Measurements from ENCODE around the gene PLEKHA7. TPM values are rescaled to one million over a fixed set of nuclear protein-coding genes. Genes with fewer than 3 reads are reported as not detected.

Gene PLEKHA7
- polyA plus RNA-seq, 4 donors = 28.1 to 69.3 (median 57.5) TPM

- no peak for FAIRE-seq
- 5 to 18% (median 14%) methylated on average over 32 to 38 of the region's 38 CpGs for WGBS, 3 donors
- Histone ChIP-seq H3K27ac (ENCODE audit: low read depth in 1 of 3, low read length in 2 of 3) (peak overlapping the region; percentile 83 to 99 (median 87)), H3K27me3 (ENCODE audit: control insufficient read depth in 3 of 3, insufficient read depth in 3 of 3, low read length in 3 of 3) (peaks cover 0 to 8% (median 3%) of the 10 kb centered on the region in 3 donors), H3K4me3 (ENCODE audit: low read depth in 1 of 3, low read length in 3 of 3) (peak overlapping the region; percentile 53 to 93 (median 85)), H3K4me1 (ENCODE audit: control insufficient read depth in 3 of 3, insufficient read depth in 2 of 3, low read depth in 1 of 3, low read length in 2 of 3) (peaks cover 0 to 29% (median 6%) of the 10 kb centered on the region in 3 donors), H3K9me3 (ENCODE audit: control insufficient read depth in 2 of 2, insufficient read depth in 1 of 2, low read depth in 1 of 2, low read length in 1 of 2) (no peaks in the 10 kb centered on the region), H3K36me3 (ENCODE audit: control insufficient read depth in 3 of 3, insufficient read depth in 2 of 3, low read depth in 1 of 3, low read length in 3 of 3) (peaks cover 0 to 18% (median 0%) of the 10 kb centered on the region in 3 donors)
- peak; percentile 69 to 88 for DNase-seq
Measured at GRCh38 chr11:17012712-17013547, 1.3 kb downstream of the PLEKHA7 start.

- Histone ChIP-seq H3K36me3 (ENCODE audit: control insufficient read depth in 3 of 3, insufficient read depth in 2 of 3, low read depth in 1 of 3, low read length in 3 of 3) (peaks cover 0 to 22% (median 0%) of the 10 kb centered on the region in 3 donors), H3K27me3 (ENCODE audit: control insufficient read depth in 3 of 3, insufficient read depth in 3 of 3, low read length in 3 of 3) (peaks cover 0 to 8% (median 3%) of the 10 kb centered on the region in 3 donors), H3K4me1 (ENCODE audit: control insufficient read depth in 3 of 3, insufficient read depth in 2 of 3, low read depth in 1 of 3, low read length in 2 of 3) (peaks cover 0 to 29% (median 6%) of the 10 kb centered on the region in 3 donors), H3K4me3 (ENCODE audit: low read depth in 1 of 3, low read length in 3 of 3) (peak overlapping the region in 2 of 3 donors; percentile 85 to 93), H3K27ac (ENCODE audit: low read depth in 1 of 3, low read length in 2 of 3) (peak overlapping the region in 2 of 3 donors; percentile 87 to 99), H3K9me3 (ENCODE audit: control insufficient read depth in 2 of 2, insufficient read depth in 1 of 2, low read depth in 1 of 2, low read length in 1 of 2) (no peaks in the 10 kb centered on the region)
- FAIRE-seq = no peak
- 83 to 86% (median 84%) methylated on average over 6 of the region's 6 CpGs for WGBS, 3 donors
- DNase-seq = no peak
Measured at GRCh38 chr11:17012179-17012578, 2.0 kb downstream of the PLEKHA7 start.

DNA sequence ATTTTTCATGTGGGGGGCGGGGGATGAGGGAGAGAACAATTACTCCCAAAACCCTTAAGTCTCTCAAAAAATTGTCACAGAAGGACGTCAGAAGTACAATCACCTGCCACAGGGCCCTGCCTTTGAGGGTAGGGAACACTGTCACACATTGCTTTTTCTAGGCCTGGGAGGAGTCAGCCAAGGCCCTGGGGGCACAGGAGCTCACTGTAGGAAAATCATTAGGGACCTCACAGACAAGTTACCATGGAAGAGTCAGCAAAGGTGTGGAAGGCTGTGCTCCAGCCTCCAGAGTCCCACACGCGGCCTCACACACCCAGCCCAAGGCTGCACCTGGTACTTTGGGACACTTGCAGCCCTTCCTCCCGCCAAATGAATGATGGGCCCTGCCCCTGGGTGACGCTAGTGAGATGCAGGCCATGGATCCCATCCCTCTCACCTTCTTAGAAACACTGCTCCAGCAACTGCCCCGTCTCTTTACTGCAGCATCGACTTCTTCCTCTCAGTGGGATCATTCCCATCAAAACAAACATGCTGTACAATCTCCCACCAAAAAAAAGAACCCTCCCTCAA is 3.3 kb downstream of the PLEKHA7 start:
- H3K4me1 ChIP-seq (ENCODE audit: control insufficient read depth in 3 of 3, insufficient read depth in 2 of 3, low read depth in 1 of 3, low read length in 2 of 3) = peaks cover 0 to 27% (median 7%) of the 10 kb centered on the region in 3 donors
- DNase-seq (peak in 1 of 2 donors; percentile 32), FAIRE-seq (no peak)
- H3K27me3 ChIP-seq (ENCODE audit: control insufficient read depth in 3 of 3, insufficient read depth in 3 of 3, low read length in 3 of 3) = peaks cover 0 to 8% (median 3%) of the 10 kb centered on the region in 3 donors
- H3K4me3 ChIP-seq (ENCODE audit: low read depth in 1 of 3, low read length in 3 of 3) = no peak overlapping the region
- 43 to 70% (median 44%) methylated on average over 8 of the region's 8 CpGs for WGBS, 3 donors
- H3K36me3 ChIP-seq (ENCODE audit: control insufficient read depth in 3 of 3, insufficient read depth in 2 of 3, low read depth in 1 of 3, low read length in 3 of 3) = peaks cover 0 to 30% (median 0%) of the 10 kb centered on the region in 3 donors
- H3K27ac ChIP-seq (ENCODE audit: low read depth in 1 of 3, low read length in 2 of 3) = peak overlapping the region in 1 of 3 donors; percentile 5
- H3K9me3 ChIP-seq (ENCODE audit: control insufficient read depth in 2 of 2, insufficient read depth in 1 of 2, low read depth in 1 of 2, low read length in 1 of 2) = no peaks in the 10 kb centered on the region

GRCh38 chr11:17008099-17008498 is 6.1 kb downstream of the PLEKHA7 start:
- Histone ChIP-seq H3K27me3 (ENCODE audit: control insufficient read depth in 3 of 3, insufficient read depth in 3 of 3, low read length in 3 of 3) (peaks cover 0 to 3% (median 0%) of the 10 kb centered on the region in 3 donors), H3K36me3 (ENCODE audit: control insufficient read depth in 3 of 3, insufficient read depth in 2 of 3, low read depth in 1 of 3, low read length in 3 of 3) (peaks cover 0 to 41% (median 0%) of the 10 kb centered on the region in 3 donors), H3K27ac (ENCODE audit: low read depth in 1 of 3, low read length in 2 of 3) (no peak overlapping the region), H3K4me3 (ENCODE audit: low read depth in 1 of 3, low read length in 3 of 3) (no peak overlapping the region), H3K9me3 (ENCODE audit: control insufficient read depth in 2 of 2, insufficient read depth in 1 of 2, low read depth in 1 of 2, low read length in 1 of 2) (no peaks in the 10 kb centered on the region), H3K4me1 (ENCODE audit: control insufficient read depth in 3 of 3, insufficient read depth in 2 of 3, low read depth in 1 of 3, low read length in 2 of 3) (peaks cover 0 to 27% (median 6%) of the 10 kb centered on the region in 3 donors)
- 92 to 96% (median 94%) methylated on average over 3 of the region's 3 CpGs for WGBS, 3 donors
- DNase-seq (no peak), FAIRE-seq (no peak)

GRCh38 chr11:17005646-17006045 is 8.6 kb downstream of the PLEKHA7 start:
- Histone ChIP-seq H3K27me3 (ENCODE audit: control insufficient read depth in 3 of 3, insufficient read depth in 3 of 3, low read length in 3 of 3) (no peaks in the 10 kb centered on the region), H3K4me1 (ENCODE audit: control insufficient read depth in 3 of 3, insufficient read depth in 2 of 3, low read depth in 1 of 3, low read length in 2 of 3) (peaks cover 0 to 15% (median 3%) of the 10 kb centered on the region in 3 donors), H3K27ac (ENCODE audit: low read depth in 1 of 3, low read length in 2 of 3) (peak overlapping the region in 1 of 3 donors; percentile 36), H3K4me3 (ENCODE audit: low read depth in 1 of 3, low read length in 3 of 3) (no peak overlapping the region), H3K9me3 (ENCODE audit: control insufficient read depth in 2 of 2, insufficient read depth in 1 of 2, low read depth in 1 of 2, low read length in 1 of 2) (no peaks in the 10 kb centered on the region), H3K36me3 (ENCODE audit: control insufficient read depth in 3 of 3, insufficient read depth in 2 of 3, low read depth in 1 of 3, low read length in 3 of 3) (peaks cover 0 to 52% (median 2%) of the 10 kb centered on the region in 3 donors)
- WGBS, 3 donors = 8 to 11% (median 9%) methylated on average over 3 of the region's 3 CpGs
- DNase-seq = no peak
- FAIRE-seq = no peak

GRCh38 chr11:17004486-17005148 is 9.6 kb downstream of the PLEKHA7 start:
- DNase-seq (no peak), FAIRE-seq (no peak)
- Histone ChIP-seq H3K27me3 (ENCODE audit: control insufficient read depth in 3 of 3, insufficient read depth in 3 of 3, low read length in 3 of 3) (no peaks in the 10 kb centered on the region), H3K4me3 (ENCODE audit: low read depth in 1 of 3, low read length in 3 of 3) (no peak overlapping the region), H3K27ac (ENCODE audit: low read depth in 1 of 3, low read length in 2 of 3) (no peak overlapping the region), H3K36me3 (ENCODE audit: control insufficient read depth in 3 of 3, insufficient read depth in 2 of 3, low read depth in 1 of 3, low read length in 3 of 3) (peaks cover 0 to 52% (median 2%) of the 10 kb centered on the region in 3 donors), H3K4me1 (ENCODE audit: control insufficient read depth in 3 of 3, insufficient read depth in 2 of 3, low read depth in 1 of 3, low read length in 2 of 3) (peaks cover 0 to 12% (median 3%) of the 10 kb centered on the region in 3 donors), H3K9me3 (ENCODE audit: control insufficient read depth in 2 of 2, insufficient read depth in 1 of 2, low read depth in 1 of 2, low read length in 1 of 2) (no peaks in the 10 kb centered on the region)
- WGBS, 3 donors = 48 to 69% (median 68%) methylated on average over 7 of the region's 7 CpGs

DNA sequence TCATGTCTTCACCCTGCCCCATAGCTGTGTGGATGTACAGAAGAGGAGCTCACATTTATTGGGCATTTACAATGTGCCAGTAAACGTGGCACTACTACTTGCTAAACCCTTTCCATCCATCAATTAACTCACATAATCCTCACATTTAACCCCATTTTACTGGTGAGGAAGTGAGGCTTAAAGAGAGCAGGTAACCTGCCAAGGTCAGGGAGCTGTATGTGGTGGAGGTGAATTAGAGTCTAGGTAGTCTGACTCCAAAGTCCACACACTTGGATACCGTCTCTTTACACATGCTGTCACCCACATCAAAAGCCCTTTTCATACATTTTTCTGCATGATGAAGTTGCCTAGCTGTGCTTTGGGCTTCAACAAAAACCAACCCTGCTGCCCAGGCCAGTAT is 10.8 kb downstream of the PLEKHA7 start:
- H3K36me3 ChIP-seq (ENCODE audit: control insufficient read depth in 3 of 3, insufficient read depth in 2 of 3, low read depth in 1 of 3, low read length in 3 of 3) = peaks cover 0 to 55% (median 2%) of the 10 kb centered on the region in 3 donors
- peak in 1 of 2 donors; percentile 40 for DNase-seq
- no peak overlapping the region for H3K27ac ChIP-seq (ENCODE audit: low read depth in 1 of 3, low read length in 2 of 3)
- H3K4me1 ChIP-seq (ENCODE audit: control insufficient read depth in 3 of 3, insufficient read depth in 2 of 3, low read depth in 1 of 3, low read length in 2 of 3) = peaks cover 0 to 23% (median 6%) of the 10 kb centered on the region in 3 donors
- no peak overlapping the region for H3K4me3 ChIP-seq (ENCODE audit: low read depth in 1 of 3, low read length in 3 of 3)
- H3K9me3 ChIP-seq (ENCODE audit: control insufficient read depth in 2 of 2, insufficient read depth in 1 of 2, low read depth in 1 of 2, low read length in 1 of 2) = no peaks in the 10 kb centered on the region
- no peak for FAIRE-seq
- H3K27me3 ChIP-seq (ENCODE audit: control insufficient read depth in 3 of 3, insufficient read depth in 3 of 3, low read length in 3 of 3) = no peaks in the 10 kb centered on the region
- WGBS, 3 donors = 24 to 47% (median 43%) methylated on average over 2 of the region's 2 CpGs

DNA sequence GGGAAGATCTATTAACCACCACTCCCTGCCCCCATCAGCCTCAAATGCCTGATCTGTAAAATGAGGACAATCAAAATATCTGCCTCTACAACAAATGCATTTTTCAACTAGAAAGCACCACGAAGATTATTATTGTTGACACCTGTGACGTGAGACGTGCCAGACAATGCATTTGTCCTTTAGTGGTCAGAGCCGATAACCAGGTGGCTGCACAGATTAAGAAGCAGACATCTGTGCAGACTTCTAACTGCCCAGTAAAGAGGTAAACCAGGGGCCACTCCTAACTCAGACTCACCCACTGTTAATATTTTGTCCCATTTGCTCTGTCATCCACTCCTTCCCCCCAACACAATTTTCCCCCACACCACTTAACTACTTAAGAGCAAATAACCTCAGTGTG is 11.7 kb downstream of the PLEKHA7 start:
- 79 to 87% (median 84%) methylated on average over 4 of the region's 4 CpGs for WGBS, 3 donors
- no peak for FAIRE-seq
- peaks cover 0 to 30% (median 8%) of the 10 kb centered on the region in 3 donors for H3K4me1 ChIP-seq (ENCODE audit: control insufficient read depth in 3 of 3, insufficient read depth in 2 of 3, low read depth in 1 of 3, low read length in 2 of 3)
- no peaks in the 10 kb centered on the region for H3K9me3 ChIP-seq (ENCODE audit: control insufficient read depth in 2 of 2, insufficient read depth in 1 of 2, low read depth in 1 of 2, low read length in 1 of 2)
- H3K36me3 ChIP-seq (ENCODE audit: control insufficient read depth in 3 of 3, insufficient read depth in 2 of 3, low read depth in 1 of 3, low read length in 3 of 3) = peaks cover 0 to 51% (median 2%) of the 10 kb centered on the region in 3 donors
- DNase-seq = no peak
- H3K27me3 ChIP-seq (ENCODE audit: control insufficient read depth in 3 of 3, insufficient read depth in 3 of 3, low read length in 3 of 3) = no peaks in the 10 kb centered on the region
- no peak overlapping the region for H3K4me3 ChIP-seq (ENCODE audit: low read depth in 1 of 3, low read length in 3 of 3)
- no peak overlapping the region for H3K27ac ChIP-seq (ENCODE audit: low read depth in 1 of 3, low read length in 2 of 3)
